HFF-Myc (cell line): ENCODE measurements around the gene CFAP141.

Experiments
- DNase-seq: peaks from one replicate; pipeline ENCODE4 v3.0.0-alpha.2; 2011; ENCODE audit warnings: low read depth; ENCODE audit errors: extremely low read depth
- H3K4me3 ChIP-seq: replicated peaks from 2 replicates; pipeline ENCODE4 v1.5.1; 2011; ENCODE audit warnings: low read depth, mild to moderate bottlenecking, control low read depth, low read length
- CTCF ChIP-seq: IDR thresholded peaks from 2 replicates; pipeline ENCODE4 v1.5.1; 2012; ENCODE audit warnings: mild to moderate bottlenecking, low read depth, low read length, control low read depth; ENCODE audit errors: missing control alignments

The CFAP141 gene

DNA sequence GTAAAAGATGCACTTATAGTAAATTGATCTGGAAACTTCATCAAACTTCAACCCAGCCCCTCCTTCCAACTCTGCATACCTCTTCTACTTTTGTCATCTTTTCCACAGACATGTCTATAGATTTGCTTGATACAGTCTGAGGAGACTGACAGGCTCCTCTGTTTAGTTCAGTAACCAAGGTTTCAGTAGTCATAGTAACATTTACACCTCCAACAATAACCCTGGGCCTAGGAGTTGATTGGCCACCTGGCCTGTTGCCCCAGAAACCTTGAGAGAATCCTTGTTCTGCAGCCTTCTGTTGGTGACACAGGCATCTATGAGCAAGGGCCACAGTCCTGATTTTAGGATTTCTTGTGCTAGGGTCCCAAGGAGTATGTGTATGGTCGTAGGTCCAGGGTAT, at the start of gene CFAP141:
Gene CFAP141 (minus strand): TSS at position 138 of the 400 bp plus-strand sequence. CDS start 26 bp downstream, at position 112.
- H3K4me3 ChIP-seq: no peak within 1 kb of the TSS
- no peak for TF ChIP-seq CTCF
- DNase-seq: no peak

- DNase-seq: no peak
- no peak for TF ChIP-seq CTCF
- no peak overlapping the region for H3K4me3 ChIP-seq
Observed at GRCh38 chr1:154253671-154254070, 47.5 kb upstream of the CFAP141 start.

- TF ChIP-seq CTCF: no peak
- no peak overlapping the region for H3K4me3 ChIP-seq
- no peak for DNase-seq
Observed at GRCh38 chr1:154241703-154242351, 35.7 kb upstream of the CFAP141 start.

- TF ChIP-seq CTCF: no peak
- no peak for DNase-seq
- no peak overlapping the region for H3K4me3 ChIP-seq
Observed at GRCh38 chr1:154240294-154240833, 34.2 kb upstream of the CFAP141 start.

GRCh38 chr1:154239491-154239890, 33.4 kb upstream of the CFAP141 start:
- H3K4me3 ChIP-seq: no peak overlapping the region
- DNase-seq: no peak
- no peak for TF ChIP-seq CTCF

DNA sequence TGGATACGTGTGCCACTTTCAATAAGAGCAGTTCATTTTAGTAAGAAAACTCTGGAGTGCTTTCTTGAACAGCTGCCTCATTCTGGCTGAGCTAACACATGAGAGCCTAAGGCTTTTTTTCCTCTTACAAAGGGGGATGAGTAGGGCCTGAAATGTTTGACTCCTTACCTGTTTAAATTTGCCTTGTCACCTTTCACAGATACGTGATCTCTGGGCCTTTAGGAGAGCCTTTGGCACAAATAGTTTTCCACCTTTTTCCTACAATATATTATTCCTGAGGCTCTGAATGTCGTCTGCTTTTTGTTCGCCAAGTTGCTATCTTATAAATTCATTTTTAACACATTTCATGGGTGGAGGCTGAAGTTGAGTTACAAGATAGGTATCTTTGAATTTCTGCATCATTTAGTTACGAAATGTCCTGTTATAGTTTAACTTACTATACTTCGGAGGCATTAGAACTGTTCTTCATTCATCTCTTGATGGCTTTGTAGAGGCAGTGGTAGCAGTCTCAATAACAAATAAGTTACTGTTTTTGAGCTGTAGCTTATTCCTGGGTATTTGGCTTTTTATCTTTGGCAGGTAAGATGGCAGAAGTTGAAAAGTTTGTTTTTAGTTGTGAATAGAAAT, 31.9 kb upstream of the CFAP141 start:
- DNase-seq: no peak
- TF ChIP-seq CTCF: no peak
- no peak overlapping the region for H3K4me3 ChIP-seq
